Measurements from ENCODE around the gene TCF20. TPM values are rescaled to one million over a fixed set of nuclear protein-coding genes. Genes with fewer than 3 reads are reported as not detected.

TCF20 gene
- total RNA-seq, 4 donors from 2014 or later: 24.9 to 48.2 (median 38.4) TPM

GRCh38 chr22:42243802-42244060 is 26.7 kb downstream of the TCF20 start:
- DNase-seq (ENCODE audit: extremely low spot score): no peak
- Histone ChIP-seq H3K36me3 (peaks cover 0 to 4% (median 0%) of the 10 kb centered on the region in 4 donors), H3K27ac (replicated peaks in 1 of 4) (no peak overlapping the region), H3K9me3 (no peaks in the 10 kb centered on the region), H3K4me1 (no peaks in the 10 kb centered on the region), H3K4me3 (no peak overlapping the region), H3K27me3 (no peaks in the 10 kb centered on the region)
- TF ChIP-seq EP300 (IDR thresholded peaks at IDR 0.05): no peak
- no peak for TF ChIP-seq POLR2A (IDR thresholded peaks at IDR 0.05; ENCODE audit: low read depth)
- no peak for TF ChIP-seq CTCF (IDR thresholded peaks at IDR 0.05)
- TF ChIP-seq POLR2AphosphoS5 (IDR thresholded peaks at IDR 0.05): no peak
- intact Hi-C loops (cut with DNase I): no loop called here

- WGBS: 94% methylated on average over 6 of the region's 6 CpGs
- no peak overlapping the region for H3K27ac ChIP-seq (replicated peaks in 1 of 4)
- no peaks in the 10 kb centered on the region for H3K36me3 ChIP-seq
- peaks cover 0 to 6% (median 0%) of the 10 kb centered on the region in 4 donors for H3K4me1 ChIP-seq
- H3K27me3 ChIP-seq: no peaks in the 10 kb centered on the region
- H3K9me3 ChIP-seq: peaks cover 0 to 8% (median 0%) of the 10 kb centered on the region in 4 donors
- TF ChIP-seq POLR2AphosphoS5 (IDR thresholded peaks at IDR 0.05) (no peak), EP300 (IDR thresholded peaks at IDR 0.05) (no peak), CTCF (IDR thresholded peaks at IDR 0.05) (no peak), POLR2A (IDR thresholded peaks at IDR 0.05; ENCODE audit: low read depth) (no peak)
- intact Hi-C loops (cut with DNase I): no loop called here
- H3K4me3 ChIP-seq: no peak overlapping the region
- DNase-seq (ENCODE audit: extremely low spot score): no peak
Measured at GRCh38 chr22:42236848-42237247, 33.6 kb downstream of the TCF20 start.

GRCh38 chr22:42236268-42236667 is 34.2 kb downstream of the TCF20 start:
- no peak overlapping the region for H3K4me3 ChIP-seq
- no peaks in the 10 kb centered on the region for H3K27me3 ChIP-seq
- no peak overlapping the region for H3K27ac ChIP-seq (replicated peaks in 1 of 4)
- peaks cover 0 to 6% (median 0%) of the 10 kb centered on the region in 4 donors for H3K4me1 ChIP-seq
- TF ChIP-seq CTCF (IDR thresholded peaks at IDR 0.05): no peak
- no peak for TF ChIP-seq POLR2AphosphoS5 (IDR thresholded peaks at IDR 0.05)
- no peak for TF ChIP-seq EP300 (IDR thresholded peaks at IDR 0.05)
- TF ChIP-seq POLR2A (IDR thresholded peaks at IDR 0.05; ENCODE audit: low read depth): no peak
- H3K9me3 ChIP-seq: peaks cover 0 to 8% (median 0%) of the 10 kb centered on the region in 4 donors
- H3K36me3 ChIP-seq: no peaks in the 10 kb centered on the region
- intact Hi-C loops (cut with DNase I): no loop called here
- no peak for DNase-seq (ENCODE audit: extremely low spot score)
- WGBS: over 99% methylated on average over 4 of the region's 4 CpGs

- DNase-seq (ENCODE audit: extremely low spot score): no peak
- Histone ChIP-seq H3K9me3 (peaks cover 0 to 8% (median 0%) of the 10 kb centered on the region in 4 donors), H3K4me3 (no peak overlapping the region), H3K36me3 (no peaks in the 10 kb centered on the region), H3K27ac (replicated peaks in 1 of 4) (no peak overlapping the region), H3K27me3 (no peaks in the 10 kb centered on the region), H3K4me1 (peaks cover 13 to 24% (median 17%) of the 10 kb centered on the region in 4 donors)
- TF ChIP-seq POLR2A (IDR thresholded peaks at IDR 0.05; ENCODE audit: low read depth): no peak
- TF ChIP-seq CTCF (IDR thresholded peaks at IDR 0.05): no peak
- no peak for TF ChIP-seq POLR2AphosphoS5 (IDR thresholded peaks at IDR 0.05)
- no peak for TF ChIP-seq EP300 (IDR thresholded peaks at IDR 0.05)
- WGBS: 68% methylated on average over 3 of the region's 3 CpGs
- intact Hi-C loops (cut with DNase I): no loop called here
Measured at GRCh38 chr22:42233879-42234278, 36.6 kb downstream of the TCF20 start.

GRCh38 chr22:42231929-42232328 is 38.5 kb downstream of the TCF20 start:
- no peak overlapping the region for H3K4me3 ChIP-seq
- H3K9me3 ChIP-seq: no peaks in the 10 kb centered on the region
- WGBS: 96% methylated on average over 3 of the region's 3 CpGs
- no peak for DNase-seq (ENCODE audit: extremely low spot score)
- H3K36me3 ChIP-seq: no peaks in the 10 kb centered on the region
- intact Hi-C loops (cut with DNase I): no loop called here
- TF ChIP-seq CTCF (IDR thresholded peaks at IDR 0.05) (no peak), POLR2AphosphoS5 (IDR thresholded peaks at IDR 0.05) (no peak), EP300 (IDR thresholded peaks at IDR 0.05) (no peak), POLR2A (IDR thresholded peaks at IDR 0.05; ENCODE audit: low read depth) (no peak)
- H3K27ac ChIP-seq (replicated peaks in 1 of 4): no peak overlapping the region
- peaks cover 23 to 36% (median 33%) of the 10 kb centered on the region in 4 donors for H3K4me1 ChIP-seq
- H3K27me3 ChIP-seq: no peaks in the 10 kb centered on the region

Data from esophagus muscularis mucosa (tissue), 4 donors.